Embryonic facial prominence (tissue), 1 donor: ENCODE results near the gene CTBP2.

Experiments
- DNase-seq: peaks from one replicate; pipeline ENCODE4 v3.0.0-alpha.2; 2016; ENCODE audit errors: extremely low spot score

Gene CTBP2

GRCh38 chr10:125159932-125160855 lies at the start of gene CTBP2:
Gene CTBP2 (minus strand): TSS chr10:125160563.
- DNase-seq, result peak; percentile 63

GRCh38 chr10:125209591-125210355 lies 49.4 kb upstream of the CTBP2 start:
- DNase-seq, result peak; percentile 10

GRCh38 chr10:125208854-125209565 lies 48.6 kb upstream of the CTBP2 start:
- no peak for DNase-seq

GRCh38 chr10:125206623-125207022 lies 46.3 kb upstream of the CTBP2 start:
- no peak for DNase-seq

GRCh38 chr10:125205431-125205830 lies 45.1 kb upstream of the CTBP2 start:
- no peak for DNase-seq

- DNase-seq, result no peak
These were observed 44.0 kb upstream of the CTBP2 start for GRCh38 chr10:125204400-125204799.

- no peak for DNase-seq
These were observed 42.9 kb upstream of the CTBP2 start for GRCh38 chr10:125203186-125203800.

- DNase-seq, result no peak
These were observed 41.6 kb upstream of the CTBP2 start for GRCh38 chr10:125201791-125202622.

- no peak for DNase-seq
These were observed 40.8 kb upstream of the CTBP2 start for GRCh38 chr10:125201108-125201524.

- DNase-seq, result no peak
These were observed 40.0 kb upstream of the CTBP2 start for GRCh38 chr10:125200396-125200795.

GRCh38 chr10:125199270-125199669 lies 38.9 kb upstream of the CTBP2 start:
- DNase-seq, result no peak

- DNase-seq, result no peak
These were observed 34.5 kb upstream of the CTBP2 start for GRCh38 chr10:125194814-125195213.

- DNase-seq, result no peak
These were observed 33.0 kb upstream of the CTBP2 start for GRCh38 chr10:125193306-125193877.

- no peak for DNase-seq
These were observed 32.3 kb upstream of the CTBP2 start for GRCh38 chr10:125192620-125193019.

GRCh38 chr10:125192005-125192404 lies 31.6 kb upstream of the CTBP2 start:
- DNase-seq, result no peak

GRCh38 chr10:125190946-125191345 lies 30.6 kb upstream of the CTBP2 start:
- DNase-seq, result no peak

- no peak for DNase-seq
These were observed 30.1 kb upstream of the CTBP2 start for GRCh38 chr10:125190414-125190813.

GRCh38 chr10:125189162-125189561 lies 28.8 kb upstream of the CTBP2 start:
- no peak for DNase-seq

- DNase-seq, result no peak
These were observed 27.2 kb upstream of the CTBP2 start for GRCh38 chr10:125187238-125188194.
